RWPE1 (cell line): ENCODE data around the gene RASIP1.
A peak's percentile ranks its signal among the peaks of the same experiment; 100 is the strongest.

Source experiments
- CTCF ChIA-PET: fragments of 350-600 bp; sonication (Branson Sonifier 250); formaldehyde crosslinking; extraction: SDS; loops from one replicate; lab custom pipeline; 2021; lab: Yijun Ruan, JAX
- POLR2A ChIA-PET: fragments of 400-600 bp; formaldehyde crosslinking; extraction: SDS; loops from one replicate; lab custom pipeline; 2020; ENCODE audit warnings: antibody characterized with exemption; ENCODE audit not compliant: low non-redundant PET; lab: Yijun Ruan, JAX
- DNase-seq: peaks from one replicate; pipeline ENCODE4 v3.0.0; 2012; ENCODE audit warnings: low spot score
- H3K27ac ChIP-seq: fragments of 450-650 bp; 2 replicates; pipeline ENCODE4 v1.5.1; 2017
- CTCF ChIP-seq: fragments of 450-650 bp; conservative IDR thresholded peaks from 2 replicates; pipeline ENCODE4 v1.5.1; 2017; ENCODE audit warnings: low read depth, mild to moderate bottlenecking

The RASIP1 gene

GRCh38 chr19:48708471-48708870 lies 31.9 kb downstream of the RASIP1 start:
- DNase-seq: no peak
- no peak overlapping the region for H3K27ac ChIP-seq
- CTCF ChIA-PET: interaction anchor here (0.5 kb wide), 1 partner anchor 235 kb away, joined by 3 read pairs; no protein-coding TSS in a partner anchor
- POLR2A ChIA-PET: no interaction called here
- no peak for TF ChIP-seq CTCF

GRCh38 chr19:48705431-48705830 lies 35.0 kb downstream of the RASIP1 start:
- POLR2A ChIA-PET: interaction anchor here (0.6 kb wide), 1 partner anchor 13 kb away, joined by 6 read pairs; no protein-coding TSS in a partner anchor
- CTCF ChIA-PET: no interaction called here
- no peak for DNase-seq
- no peak for TF ChIP-seq CTCF
- no peak overlapping the region for H3K27ac ChIP-seq

- CTCF ChIA-PET: no interaction called here
- no peak overlapping the region for H3K27ac ChIP-seq
- no peak for DNase-seq
- TF ChIP-seq CTCF: no peak
- POLR2A ChIA-PET: no interaction called here
Observed at GRCh38 chr19:48703316-48703715, 37.1 kb downstream of the RASIP1 start.

GRCh38 chr19:48702701-48703100 lies 37.7 kb downstream of the RASIP1 start:
- CTCF ChIA-PET: no interaction called here
- DNase-seq: no peak

GRCh38 chr19:48698046-48698445 lies 42.4 kb downstream of the RASIP1 start:
- no peak for DNase-seq

More at GRCh38 chr19:48702701-48703100, 37.7 kb downstream of the RASIP1 start:
- POLR2A ChIA-PET: no interaction called here
- TF ChIP-seq CTCF: no peak
- no peak overlapping the region for H3K27ac ChIP-seq

GRCh38 chr19:48696353-48697010 lies 43.9 kb downstream of the RASIP1 start:
- DNase-seq: no peak
- TF ChIP-seq CTCF: no peak
- ChIA-PET POLR2A (interaction anchor here (0.5 kb wide), 1 partner anchor 20 kb away, joined by 4 read pairs; no protein-coding TSS in a partner anchor), CTCF (interaction anchor here (0.6 kb wide), 1 partner anchor 28 kb away, joined by 3 read pairs; no protein-coding TSS in a partner anchor)
- peak overlapping the region; percentile 18 for H3K27ac ChIP-seq

More at GRCh38 chr19:48698046-48698445, 42.4 kb downstream of the RASIP1 start:
- POLR2A ChIA-PET: no interaction called here
- TF ChIP-seq CTCF: no peak
- peak overlapping the region; percentile 66 for H3K27ac ChIP-seq
- CTCF ChIA-PET: interaction anchor here (0.6 kb wide), 1 partner anchor 41 kb away, joined by 3 read pairs; no protein-coding TSS in a partner anchor
